ENCODE data around the gene MRPS10. TPM values are rescaled to one million over a fixed set of nuclear protein-coding genes. Genes with fewer than 3 reads are reported as not detected.
"Not testable (repeated sequence)": the region's sequence is repeated elsewhere in the genome, so short reads cannot be mapped to it uniquely, and the experiment has no call there.

Gene MRPS10
- polyA plus RNA-seq, 3 donors = 10.6 to 33.4 (median 22.9) TPM

- WGBS, 3 donors = 73 to 91% (median 75%) methylated on average over 7 of the region's 7 CpGs
- H3K27ac ChIP-seq (ENCODE audit: low read depth, low read length) = no peak overlapping the region
Measured at GRCh38 chr6:42222448-42222847, 4.8 kb upstream of the MRPS10 start.

DNA sequence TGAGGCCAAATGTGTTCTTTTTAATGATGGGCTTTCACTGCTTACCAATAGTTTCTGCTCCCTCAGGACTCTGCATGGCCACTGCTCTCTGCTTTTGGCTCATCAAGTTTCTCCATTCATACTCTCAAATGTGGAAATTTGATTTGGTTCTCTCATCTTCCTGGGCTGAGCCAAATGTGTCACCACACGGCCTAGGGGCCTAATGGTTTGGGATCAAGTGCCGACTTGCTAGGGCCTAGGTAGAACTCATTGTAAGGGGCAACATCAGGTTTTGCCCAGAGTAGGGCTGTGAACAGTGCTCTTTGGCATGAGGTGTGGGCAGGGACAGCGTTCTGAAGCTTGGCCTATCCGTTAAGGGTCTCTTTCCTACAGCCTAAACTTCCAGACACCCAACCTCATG, 3.9 kb upstream of the MRPS10 start:
- 80 to 93% (median 91%) methylated on average over 4 of the region's 4 CpGs for WGBS, 3 donors

GRCh38 chr6:42220807-42221206, 3.1 kb upstream of the MRPS10 start:
- no peak overlapping the region for H3K27ac ChIP-seq (ENCODE audit: low read depth, low read length)
- WGBS, 3 donors = 70 to 83% (median 76%) methylated on average over 6 of the region's 6 CpGs

More for the DNA sequence above, 3.9 kb upstream of the MRPS10 start:
- H3K27ac ChIP-seq (ENCODE audit: low read depth, low read length) = no peak overlapping the region

GRCh38 chr6:42217157-42217518, 523 bp downstream of the MRPS10 start:
- H3K27ac ChIP-seq (ENCODE audit: low read depth, low read length) = no peak overlapping the region
- 2 to 5% (median 2%) methylated on average over 5 of the region's 5 CpGs for WGBS, 3 donors

DNA sequence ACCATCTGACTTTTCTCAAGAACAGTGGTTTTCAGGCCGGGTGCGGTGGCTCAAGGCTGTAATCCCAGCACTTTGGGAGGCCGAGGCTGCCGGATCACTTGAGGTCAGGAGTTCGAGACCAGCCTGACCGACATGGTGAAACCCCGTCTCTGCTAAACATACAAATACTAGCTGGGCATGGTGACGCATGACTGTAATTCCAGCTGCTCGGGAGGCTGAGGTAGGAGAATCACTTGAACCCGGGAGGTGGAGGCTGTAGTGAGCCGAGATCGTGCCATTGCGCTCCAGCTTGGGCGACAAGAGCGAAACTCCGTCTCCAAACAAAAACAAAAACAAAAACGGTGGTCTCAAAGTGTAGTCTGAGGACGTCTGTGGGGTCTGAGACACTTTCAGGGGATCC, 1.2 kb downstream of the MRPS10 start:
- 80 to 89% (median 87%) methylated on average over 18 of the region's 18 CpGs for WGBS, 3 donors
- not testable (repeated sequence) for H3K27ac ChIP-seq (ENCODE audit: low read depth, low read length)

GRCh38 chr6:42212442-42212841, 5.2 kb downstream of the MRPS10 start:
- 82 to 93% (median 92%) methylated on average over 3 of the region's 3 CpGs for WGBS, 3 donors

GRCh38 chr6:42211726-42212125, 5.9 kb downstream of the MRPS10 start:
- no peak overlapping the region for H3K27ac ChIP-seq (ENCODE audit: low read depth, low read length)
- WGBS, 3 donors = 87 to 90% (median 87%) methylated on average over 6 of the region's 6 CpGs

More at GRCh38 chr6:42212442-42212841, 5.2 kb downstream of the MRPS10 start:
- no peak overlapping the region for H3K27ac ChIP-seq (ENCODE audit: low read depth, low read length)

- no CpG with 5 or more reads among the region's 1 CpG for WGBS, 3 donors
- no peak overlapping the region for H3K27ac ChIP-seq (ENCODE audit: low read depth, low read length)
Measured at GRCh38 chr6:42210551-42210950, 7.1 kb downstream of the MRPS10 start.

- WGBS, 3 donors = 59 to 89% (median 83%) methylated on average over 2 of the region's 2 CpGs
- not testable (repeated sequence) for H3K27ac ChIP-seq (ENCODE audit: low read depth, low read length)
Measured at GRCh38 chr6:42207559-42207958, 10.1 kb downstream of the MRPS10 start.

GRCh38 chr6:42204768-42205282, 12.8 kb downstream of the MRPS10 start:
- H3K27ac ChIP-seq (ENCODE audit: low read depth, low read length) = no peak overlapping the region
- WGBS, 3 donors = 71 to 98% (median 95%) methylated on average over 4 of the region's 4 CpGs

DNA sequence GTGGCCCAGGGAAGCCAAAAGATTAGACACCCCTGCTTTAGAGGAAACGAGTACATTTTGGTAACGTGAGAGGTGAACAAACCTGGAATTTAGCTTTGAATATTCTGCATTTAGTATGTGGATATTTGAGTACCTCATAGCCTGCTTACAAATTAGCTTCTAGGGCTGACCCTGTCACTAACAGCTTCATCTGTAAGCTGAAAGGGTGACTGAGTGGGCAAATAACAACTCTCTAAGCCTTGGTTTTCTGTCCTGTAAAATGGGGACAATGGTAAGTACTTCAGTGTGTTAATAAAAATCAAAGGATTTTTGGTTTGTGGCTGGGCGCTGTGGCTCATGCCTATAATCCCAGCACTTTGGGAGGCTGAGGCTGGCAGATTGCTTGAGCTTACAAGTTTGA, 14.5 kb downstream of the MRPS10 start:
- 83 to 98% (median 95%) methylated on average over 3 of the region's 3 CpGs for WGBS, 3 donors
- H3K27ac ChIP-seq (ENCODE audit: low read depth, low read length) = no peak overlapping the region

DNA sequence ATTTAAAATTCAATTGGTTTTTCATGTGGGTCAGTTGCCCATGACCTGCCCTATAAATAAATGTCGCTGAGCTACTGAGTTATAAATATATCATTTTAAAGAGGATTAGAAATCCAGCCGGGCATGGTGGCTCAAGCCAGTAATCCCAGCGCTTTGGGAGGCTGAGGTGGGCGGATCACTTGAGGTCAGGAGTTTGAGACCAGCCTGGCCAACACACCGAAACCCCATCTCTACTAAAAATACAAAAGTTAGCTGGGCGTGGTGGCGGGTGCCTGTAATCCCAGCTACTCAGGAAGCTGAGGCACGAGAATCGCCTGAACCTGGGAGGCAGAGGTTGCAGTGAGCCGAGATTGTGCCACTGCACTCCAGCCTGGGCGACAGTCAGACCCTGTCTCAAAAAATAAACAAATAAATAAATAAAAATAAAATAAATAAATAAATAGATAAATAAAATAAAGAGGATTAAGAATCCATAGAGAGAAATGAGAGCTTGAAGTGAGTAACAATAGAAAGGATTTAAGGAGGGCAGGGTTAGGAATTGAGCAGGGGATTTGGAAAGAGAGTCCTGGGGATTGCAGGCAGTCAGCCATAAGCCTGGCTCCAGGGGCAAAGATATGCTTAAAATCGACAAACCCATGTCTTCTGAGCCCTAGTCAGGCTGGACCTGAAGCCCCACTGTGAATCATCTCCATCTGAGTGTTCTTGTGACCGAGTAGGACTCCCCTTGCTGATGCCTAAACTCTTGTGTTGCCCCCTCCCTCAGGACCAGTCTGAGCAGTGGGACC, 15.3 kb downstream of the MRPS10 start:
- not testable (repeated sequence) for H3K27ac ChIP-seq (ENCODE audit: low read depth, low read length)
- WGBS, 3 donors = 86 to 92% (median 92%) methylated on average over 13 of the region's 13 CpGs

DNA sequence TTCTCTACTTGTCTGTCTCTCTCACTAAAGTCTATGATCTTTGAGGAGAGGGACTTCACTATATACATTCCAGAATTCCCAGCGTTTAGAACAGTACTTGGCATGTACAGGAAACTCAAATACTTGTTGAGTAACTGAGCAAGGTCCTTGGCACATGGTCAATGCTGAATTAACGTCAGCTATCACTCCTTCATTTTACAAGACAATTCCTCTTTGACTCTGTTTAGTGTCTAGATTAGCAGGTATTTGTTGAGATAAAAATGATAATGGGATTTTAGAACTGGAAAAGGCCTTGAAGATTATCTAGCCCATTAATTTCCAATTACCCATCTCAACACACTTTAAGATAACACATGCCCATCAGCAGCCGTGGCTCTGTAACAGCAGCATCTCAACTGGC, 16.3 kb downstream of the MRPS10 start:
- H3K27ac ChIP-seq (ENCODE audit: low read depth, low read length) = no peak overlapping the region
- WGBS, 3 donors = 45 to 66% (median 63%) methylated on average over 3 of the region's 3 CpGs

DNA sequence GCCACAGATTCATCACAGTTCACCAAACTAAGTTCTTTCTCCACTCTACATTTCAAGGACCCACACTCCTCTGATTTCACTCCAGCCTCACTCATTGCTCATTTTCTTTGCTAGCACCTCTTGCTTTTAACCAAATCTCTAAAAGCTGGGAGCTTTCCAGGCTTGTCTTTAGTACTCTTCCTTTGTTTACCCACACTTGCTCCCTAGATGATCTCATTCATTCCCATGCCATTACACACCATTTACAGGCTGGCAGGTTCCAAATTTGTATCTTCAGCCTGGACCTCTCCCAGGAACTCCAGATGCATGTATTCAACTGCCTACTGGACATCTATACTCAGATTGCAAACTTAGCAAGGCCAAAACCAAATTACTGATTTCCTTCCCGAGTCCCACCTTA, 17.6 kb downstream of the MRPS10 start:
- WGBS, 3 donors = 44 to 66% (median 56%) methylated on average over 1 of the region's 1 CpG
- no peak overlapping the region for H3K27ac ChIP-seq (ENCODE audit: low read depth, low read length)

DNA sequence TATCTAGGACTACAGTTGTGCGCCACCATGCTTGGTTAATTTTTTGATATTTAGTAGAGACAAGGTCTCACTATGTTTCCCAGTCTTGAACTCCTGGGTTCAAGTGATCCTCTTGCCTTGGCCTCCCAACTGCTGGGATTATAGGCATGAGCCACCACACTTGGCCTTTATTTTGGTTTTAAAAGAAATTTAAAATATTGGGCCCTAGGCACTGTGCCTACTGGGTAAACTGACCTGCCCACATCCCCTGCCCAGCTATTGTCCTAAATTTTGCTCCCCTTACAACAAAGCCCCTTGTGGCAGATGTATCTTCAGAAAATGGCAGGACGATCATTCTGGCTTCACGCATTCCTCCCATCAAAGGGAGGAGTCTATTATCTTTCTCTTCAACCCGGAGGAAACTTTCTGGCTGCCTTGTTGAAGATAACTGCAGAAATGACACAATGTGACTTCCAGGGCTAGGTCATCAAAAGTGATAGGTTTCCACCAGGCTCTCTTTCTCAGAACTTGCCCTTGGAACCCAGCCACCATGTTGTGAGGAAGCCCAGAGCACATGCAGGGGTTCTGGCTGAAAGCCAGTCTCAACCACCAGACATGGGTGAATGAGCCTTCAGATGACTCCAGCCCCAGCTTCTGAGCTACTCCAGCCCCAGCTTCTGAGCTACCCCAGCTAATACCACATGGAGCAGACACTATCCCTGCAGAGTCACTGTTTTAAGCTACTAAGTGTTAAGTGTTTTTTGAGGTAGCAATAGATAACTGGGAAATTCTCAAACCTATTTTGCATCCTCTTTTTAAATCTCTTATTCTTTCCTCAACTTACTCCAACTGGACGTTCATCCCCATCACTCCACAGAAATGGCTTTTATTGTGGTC, 18.3 kb downstream of the MRPS10 start:
- H3K27ac ChIP-seq (ENCODE audit: low read depth, low read length) = no peak overlapping the region
- WGBS, 3 donors = 82 to 93% (median 85%) methylated on average over 5 of the region's 5 CpGs

GRCh38 chr6:42197555-42198362, 19.9 kb downstream of the MRPS10 start:
- no peak overlapping the region for H3K27ac ChIP-seq (ENCODE audit: low read depth, low read length)
- WGBS, 3 donors = 67 to 76% (median 76%) methylated on average over 13 of the region's 13 CpGs

GRCh38 chr6:42195415-42195814, 22.2 kb downstream of the MRPS10 start:
- 90 to 93% (median 92%) methylated on average over 4 of the region's 4 CpGs for WGBS, 3 donors
- H3K27ac ChIP-seq (ENCODE audit: low read depth, low read length) = no peak overlapping the region

- H3K27ac ChIP-seq (ENCODE audit: low read depth, low read length) = no peak overlapping the region
- WGBS, 3 donors = 91 to 95% (median 93%) methylated on average over 5 of the region's 5 CpGs
Measured at GRCh38 chr6:42194056-42194455, 23.6 kb downstream of the MRPS10 start.
